ENCODE results near the gene CMSS1. TPM values are rescaled to one million over a fixed set of nuclear protein-coding genes. Genes with fewer than 3 reads are reported as not detected.

Gene CMSS1
- total RNA-seq, 1 donor from 2014 or later = 41.9 TPM

DNA sequence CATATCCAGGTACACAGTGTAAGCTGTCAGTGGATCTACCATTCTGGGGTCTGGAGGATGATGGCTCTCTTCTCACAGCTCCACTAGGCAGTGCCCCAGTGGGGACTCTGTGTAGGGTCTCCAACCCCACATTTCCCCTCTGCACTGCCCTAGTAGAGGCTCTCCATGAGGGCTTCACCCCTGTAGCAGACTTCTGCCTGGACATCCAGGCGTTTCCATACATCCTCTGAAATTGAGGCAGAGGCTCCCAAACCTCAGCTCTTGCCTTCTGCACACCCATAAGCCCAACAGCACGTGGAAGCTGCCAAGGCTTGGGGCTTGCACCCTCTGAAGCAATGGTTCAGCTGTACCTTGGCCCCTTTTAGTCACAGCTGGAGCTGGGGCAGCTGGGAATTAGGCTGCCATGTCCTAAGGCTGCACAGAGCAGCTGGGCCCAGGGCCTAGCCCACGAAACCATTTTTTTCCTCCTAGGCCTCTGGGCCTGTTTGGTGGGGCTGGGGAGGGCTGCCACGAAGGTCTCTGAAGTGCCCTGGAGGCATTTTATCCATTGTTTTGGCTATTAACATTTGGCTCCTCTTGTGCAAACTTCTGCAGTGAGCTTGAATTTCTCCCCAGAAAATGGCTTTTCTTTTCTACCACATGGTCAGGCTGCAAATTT is 362.2 kb downstream of the CMSS1 start:
- no peak for DNase-seq (ENCODE audit: low spot score)

- no peak for DNase-seq (ENCODE audit: low spot score)
Measured at GRCh38 chr3:100183608-100184125, 366.0 kb downstream of the CMSS1 start.

DNA sequence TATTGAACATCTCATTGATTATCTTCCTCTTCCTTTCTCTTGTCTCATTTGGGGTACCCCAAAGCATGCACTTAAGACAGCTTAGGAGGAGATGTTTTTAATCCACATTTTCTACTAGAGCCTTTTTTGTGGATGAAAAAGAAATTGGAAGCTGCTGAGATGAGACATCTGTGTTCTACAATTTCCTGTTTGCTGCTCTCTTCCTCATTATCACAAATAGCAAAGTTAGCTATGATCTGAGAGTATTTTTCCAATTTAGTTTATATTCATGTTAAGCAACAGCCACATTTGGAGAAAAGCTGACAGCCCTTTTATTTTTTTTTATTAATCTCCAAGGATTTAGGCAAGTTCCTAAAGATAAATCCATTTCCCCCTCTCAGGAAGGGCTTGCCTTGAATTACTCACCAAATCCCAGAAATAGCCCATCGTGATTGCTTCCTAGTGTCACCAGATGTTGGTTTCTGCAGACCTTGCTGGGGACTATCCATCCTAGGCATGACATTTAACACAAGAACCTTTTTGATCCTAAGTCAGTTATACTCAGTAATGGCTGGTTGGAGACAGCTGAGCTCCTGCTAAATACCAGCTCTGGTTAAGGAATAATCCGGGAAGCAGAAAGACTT is 367.4 kb downstream of the CMSS1 start:
- no peak for DNase-seq (ENCODE audit: low spot score)

DNA sequence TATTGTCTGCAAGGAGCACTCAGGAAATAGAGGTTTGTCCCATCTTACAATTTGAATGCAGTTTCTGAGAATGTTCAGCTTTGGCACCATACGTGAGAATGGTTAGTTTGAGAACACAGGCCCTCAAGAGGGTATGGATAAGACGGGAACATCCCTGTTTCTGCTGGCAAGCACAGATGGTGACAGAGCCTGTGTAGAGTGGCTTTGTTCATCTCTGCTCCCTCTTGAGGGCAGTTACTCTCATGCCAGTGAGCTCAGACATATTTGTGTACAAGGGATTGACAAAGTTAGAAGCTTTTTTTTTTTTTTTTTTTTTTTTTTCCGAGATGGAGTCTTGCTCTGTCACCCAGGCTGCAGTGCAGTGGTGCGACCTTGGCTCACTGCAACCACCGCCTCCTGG is 368.2 kb downstream of the CMSS1 start:
- DNase-seq (ENCODE audit: low spot score) = no peak

- no peak for DNase-seq (ENCODE audit: low spot score)
Measured at GRCh38 chr3:100189444-100189964, 371.8 kb downstream of the CMSS1 start.

DNA sequence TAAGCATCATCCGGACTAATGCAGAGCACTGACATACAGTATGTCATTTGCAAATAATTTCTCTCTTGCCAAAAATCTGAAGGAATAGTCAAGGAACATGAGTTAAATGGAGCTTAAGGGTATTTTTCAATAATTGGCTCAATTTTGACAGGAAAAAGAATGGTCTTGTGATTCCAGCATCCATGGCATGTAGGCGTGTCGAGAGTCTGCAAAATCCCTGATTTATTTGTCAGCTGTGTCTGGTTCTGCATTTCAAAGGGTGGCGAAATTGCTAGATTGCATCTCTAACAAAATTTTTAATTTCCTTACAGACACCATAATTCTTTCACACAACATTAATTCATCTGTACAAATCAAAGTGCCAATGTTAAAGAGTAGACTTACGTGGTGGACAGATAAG is 377.7 kb downstream of the CMSS1 start:
- DNase-seq (ENCODE audit: low spot score) = no peak

DNA sequence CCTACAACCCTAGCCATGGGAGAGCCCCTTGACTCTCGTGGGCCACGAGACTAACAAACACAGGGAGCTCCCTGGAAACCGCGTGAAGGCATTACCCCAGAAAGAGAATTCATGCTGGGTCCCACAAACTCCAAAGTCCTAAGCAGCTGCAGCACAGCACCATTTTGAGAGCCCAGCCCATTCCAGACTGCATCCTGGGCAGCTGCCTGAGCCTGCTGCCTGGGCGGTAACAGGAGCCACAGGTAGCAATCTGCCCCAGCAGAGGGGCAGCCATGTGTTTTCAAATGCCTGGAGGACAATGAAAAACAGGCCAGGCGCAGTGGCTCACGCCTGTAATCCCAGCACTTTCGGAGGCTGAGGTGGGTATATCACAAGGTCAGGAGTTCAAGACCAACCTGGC is 380.2 kb downstream of the CMSS1 start:
- no peak for DNase-seq (ENCODE audit: low spot score)

GRCh38 chr3:100198579-100199269 is 381.1 kb downstream of the CMSS1 start:
- DNase-seq (ENCODE audit: low spot score) = no peak

- no peak for DNase-seq (ENCODE audit: low spot score)
Measured at GRCh38 chr3:100205171-100205570, 387.5 kb downstream of the CMSS1 start.

DNA sequence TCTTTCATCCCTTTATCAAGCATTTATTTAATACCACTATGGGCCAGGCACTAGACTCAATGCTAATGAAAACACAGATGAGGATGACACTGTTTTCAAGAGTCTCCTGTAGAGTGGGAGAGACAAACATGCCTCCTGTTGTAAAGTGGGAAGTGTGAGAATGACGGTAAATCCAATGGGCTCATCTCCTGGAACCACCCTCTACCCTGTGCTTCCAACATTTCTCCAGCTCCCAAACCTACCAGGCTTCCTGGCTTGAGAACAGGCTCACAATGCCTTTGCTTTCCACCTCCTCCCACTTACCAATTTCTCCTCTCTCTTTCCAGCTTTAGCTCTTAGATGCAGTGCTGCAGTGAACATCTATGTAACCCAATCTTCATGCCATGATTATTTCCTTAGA is 389.0 kb downstream of the CMSS1 start:
- DNase-seq (ENCODE audit: low spot score) = no peak

- DNase-seq (ENCODE audit: low spot score) = no peak
Measured at GRCh38 chr3:100207886-100208285, 390.2 kb downstream of the CMSS1 start.

DNA sequence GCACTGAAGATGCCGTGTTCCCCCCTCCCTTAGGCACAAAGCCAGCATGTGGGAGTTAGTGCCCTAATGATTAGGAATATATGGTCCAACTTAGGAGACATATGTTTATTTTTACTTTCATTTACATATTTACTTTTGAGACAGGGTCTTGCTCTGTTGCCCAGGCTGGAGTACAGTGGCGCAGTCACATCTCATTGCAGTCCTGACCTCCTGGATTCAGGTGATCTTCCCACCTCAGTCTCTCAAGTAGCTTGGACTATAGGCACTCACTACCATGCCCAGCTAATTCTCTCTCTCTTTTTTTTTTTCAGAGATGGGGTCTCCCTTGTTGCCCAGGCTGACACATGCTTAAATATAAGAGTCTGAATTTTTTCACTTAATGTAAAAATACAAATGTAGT is 391.5 kb downstream of the CMSS1 start:
- no peak for DNase-seq (ENCODE audit: low spot score)

DNA sequence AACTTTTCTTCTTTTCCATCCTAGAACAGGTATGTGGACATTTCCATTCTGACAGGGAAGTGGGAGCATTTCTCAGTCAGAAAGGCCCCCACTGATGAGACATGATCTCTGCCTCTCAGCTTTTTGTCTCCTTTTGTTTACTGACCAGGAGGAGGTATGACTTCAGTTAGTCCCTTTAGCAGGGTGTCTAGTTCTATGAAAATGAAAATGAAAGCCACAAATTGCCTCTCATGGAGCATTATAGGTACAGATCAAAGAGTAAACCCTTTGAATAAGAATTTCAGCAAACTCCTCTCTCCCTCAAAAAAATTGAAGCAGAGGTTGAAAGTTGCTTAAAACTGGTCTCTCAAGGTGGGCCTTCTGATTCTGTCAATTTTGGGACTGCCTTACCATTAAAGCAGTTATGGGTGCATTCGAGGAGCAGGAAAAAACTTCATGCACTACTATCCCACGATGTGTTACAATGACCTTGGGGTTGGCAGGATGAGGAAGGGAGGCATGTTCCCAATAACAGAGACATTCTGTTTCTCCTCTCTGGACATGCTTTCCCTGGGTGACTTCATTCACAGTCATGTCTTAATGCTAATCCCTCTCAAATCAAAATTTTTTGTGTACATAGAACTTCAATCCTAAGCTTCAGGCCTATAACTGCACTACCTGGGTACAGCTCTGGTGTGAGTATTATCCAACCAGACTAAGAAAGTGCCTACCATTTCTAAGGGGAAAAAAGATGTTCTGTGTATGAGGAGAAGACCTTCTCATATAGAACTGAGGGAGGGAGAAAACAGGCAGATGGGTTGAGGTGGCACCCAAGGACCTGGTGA is 392.5 kb downstream of the CMSS1 start:
- DNase-seq (ENCODE audit: low spot score) = no peak

DNA sequence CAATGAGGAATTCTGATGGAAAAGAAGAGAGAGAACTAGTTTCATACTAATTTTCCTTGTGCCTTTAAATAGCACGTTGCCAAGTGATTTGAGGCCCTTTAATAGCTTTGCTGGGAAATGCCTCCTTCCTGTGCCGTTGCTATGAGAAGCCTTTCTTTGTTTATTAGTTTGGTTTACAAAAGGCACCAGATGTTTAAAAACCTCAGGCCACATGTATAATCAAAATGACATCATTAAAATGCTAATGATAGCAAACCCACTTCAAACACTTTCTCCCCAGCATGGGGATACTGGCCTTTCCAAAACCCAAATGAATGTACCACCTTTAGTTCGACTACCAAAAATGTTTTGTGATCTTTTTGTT is 393.1 kb downstream of the CMSS1 start:
- no peak for DNase-seq (ENCODE audit: low spot score)

- no peak for DNase-seq (ENCODE audit: low spot score)
Measured at GRCh38 chr3:100213891-100214573, 396.4 kb downstream of the CMSS1 start.

- no peak for DNase-seq (ENCODE audit: low spot score)
Measured at GRCh38 chr3:100214574-100214964, 396.9 kb downstream of the CMSS1 start.

DNA sequence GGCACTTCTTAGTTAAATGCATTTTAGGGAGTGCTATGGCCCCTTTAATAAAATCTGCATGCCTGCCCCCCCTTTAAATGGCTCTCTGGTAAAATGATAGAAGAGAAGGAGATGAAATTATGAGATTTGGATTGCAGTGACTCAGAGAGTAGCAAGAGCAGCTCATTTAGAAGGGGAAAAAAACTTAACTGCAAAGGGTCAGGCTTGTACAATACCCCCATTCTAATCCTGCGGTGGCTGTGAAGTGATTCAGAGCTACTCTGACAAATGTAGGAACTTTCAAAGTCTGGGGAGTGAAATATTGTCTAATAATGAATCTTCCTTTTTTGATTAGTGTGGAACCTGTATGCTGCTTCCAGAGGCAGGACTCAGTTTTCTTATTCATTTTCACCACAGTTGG is 399.1 kb downstream of the CMSS1 start:
- no peak for DNase-seq (ENCODE audit: low spot score)

- DNase-seq (ENCODE audit: low spot score) = no peak
Measured at GRCh38 chr3:100221159-100221558, 403.5 kb downstream of the CMSS1 start.

DNA sequence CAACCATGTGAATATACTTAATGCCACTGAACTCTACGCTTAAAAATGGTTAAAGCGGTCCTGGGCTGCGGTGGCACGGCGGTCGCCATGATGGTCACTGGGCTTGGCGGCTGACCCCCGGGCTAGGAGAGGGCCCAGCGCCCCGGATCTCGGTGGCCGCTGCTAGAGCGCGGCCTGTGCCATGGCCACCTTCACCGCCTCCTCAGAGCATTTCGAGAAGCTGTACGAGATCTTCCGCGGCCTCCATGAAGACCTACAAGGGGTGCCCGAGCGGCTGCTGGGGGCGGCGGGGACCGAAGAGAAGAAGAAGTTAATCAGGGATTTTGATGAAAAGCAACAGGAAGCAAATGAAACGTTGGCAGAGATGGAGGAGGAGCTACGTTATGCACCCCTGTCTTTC is 407.5 kb downstream of the CMSS1 start:
- DNase-seq (ENCODE audit: low spot score) = no peak

GRCh38 chr3:100225883-100226282 is 408.2 kb downstream of the CMSS1 start:
- DNase-seq (ENCODE audit: low spot score) = no peak

GRCh38 chr3:100226712-100227429 is 409.2 kb downstream of the CMSS1 start:
- no peak for DNase-seq (ENCODE audit: low spot score)
